ENCODE results near the gene SGPL1.
A peak's percentile ranks its signal among the peaks of the same experiment; 100 is the strongest.
"Not testable (repeated sequence)": the region's sequence is repeated elsewhere in the genome, so short reads cannot be mapped to it uniquely, and the experiment has no call there.

The SGPL1 gene

DNA sequence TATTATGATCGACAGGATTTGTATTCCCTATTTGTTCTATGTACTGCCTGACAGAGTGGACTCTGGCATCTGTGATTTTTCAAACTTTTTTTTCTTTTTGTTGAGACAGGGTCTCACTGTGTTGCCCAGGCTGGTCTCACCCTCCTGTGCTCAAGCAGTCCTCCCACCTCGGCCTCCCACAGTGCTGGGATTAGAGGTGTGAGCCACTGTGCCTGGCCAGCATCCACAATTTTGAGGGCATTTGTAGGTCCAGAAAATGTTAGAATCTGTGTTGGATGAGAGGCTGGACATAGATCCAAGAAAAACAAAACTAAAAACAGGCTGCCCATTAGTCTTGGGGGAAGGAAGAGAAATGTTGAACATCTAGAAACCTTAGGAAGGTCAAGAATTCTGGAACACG, 34.3 kb downstream of the SGPL1 start:
- Mint-ChIP-seq H3K4me1 (ENCODE audit: low read depth) (peaks cover 32% of the 10 kb centered on the region), H3K36me3 (ENCODE audit: low read depth) (peaks cover 98% of the 10 kb centered on the region), H3K27ac (no peak overlapping the region)

DNA sequence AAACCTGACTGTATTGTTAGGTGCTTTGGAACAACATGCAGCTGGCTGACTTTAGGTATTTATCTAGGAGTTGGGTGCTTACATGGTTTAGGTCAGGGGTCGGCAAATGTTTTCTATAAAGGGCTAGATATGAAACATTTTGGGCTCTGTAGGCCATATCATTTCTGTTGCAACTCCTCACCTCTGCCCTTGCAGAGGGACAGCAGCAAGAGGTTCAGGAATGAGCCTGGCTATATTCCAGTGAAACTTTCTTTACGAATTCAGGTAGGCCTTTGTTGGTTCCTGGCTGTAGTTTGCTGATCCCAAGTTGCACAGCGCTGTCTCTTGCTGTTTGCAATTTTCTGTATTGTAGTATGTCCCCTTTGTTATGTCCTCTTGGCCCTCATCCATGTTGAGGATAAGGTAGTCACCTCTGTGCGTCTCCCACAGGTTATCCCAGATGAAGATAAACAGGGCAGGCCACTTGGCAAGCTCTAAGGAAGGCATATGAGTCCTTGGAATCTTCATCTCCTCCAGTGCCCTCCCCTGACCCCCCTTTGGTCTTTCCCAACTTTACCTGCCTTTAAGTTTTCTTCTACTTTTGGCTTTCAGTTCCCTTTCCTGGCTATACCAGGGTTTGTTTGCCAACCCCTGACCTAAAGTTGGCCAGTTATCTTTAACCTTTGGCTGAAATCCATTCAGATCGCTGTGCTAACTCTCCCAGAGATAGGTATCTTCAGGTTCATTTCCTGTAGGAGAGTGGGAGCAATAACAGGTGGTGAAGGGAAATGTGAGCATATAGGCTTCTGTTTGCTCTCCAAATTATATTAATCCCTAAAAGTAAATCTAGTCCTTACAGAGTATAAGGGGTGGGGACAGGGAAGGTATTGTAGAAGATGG, 36.1 kb downstream of the SGPL1 start:
- Mint-ChIP-seq H3K27me3 (no peaks in the 10 kb centered on the region), H3K36me3 (ENCODE audit: low read depth) (peaks cover 98% of the 10 kb centered on the region), H3K4me3 (no peak overlapping the region), H3K9me3 (no peaks in the 10 kb centered on the region), H3K4me1 (ENCODE audit: low read depth) (peaks cover 29% of the 10 kb centered on the region), H3K27ac (no peak overlapping the region)
- intact Hi-C loops (cut with micrococcal nuclease): no loop called here

More for the DNA sequence above, 34.3 kb downstream of the SGPL1 start:
- intact Hi-C loops (cut with micrococcal nuclease): no loop called here
- Mint-ChIP-seq H3K4me3 (no peak overlapping the region), H3K27me3 (no peaks in the 10 kb centered on the region), H3K9me3 (no peaks in the 10 kb centered on the region)

DNA sequence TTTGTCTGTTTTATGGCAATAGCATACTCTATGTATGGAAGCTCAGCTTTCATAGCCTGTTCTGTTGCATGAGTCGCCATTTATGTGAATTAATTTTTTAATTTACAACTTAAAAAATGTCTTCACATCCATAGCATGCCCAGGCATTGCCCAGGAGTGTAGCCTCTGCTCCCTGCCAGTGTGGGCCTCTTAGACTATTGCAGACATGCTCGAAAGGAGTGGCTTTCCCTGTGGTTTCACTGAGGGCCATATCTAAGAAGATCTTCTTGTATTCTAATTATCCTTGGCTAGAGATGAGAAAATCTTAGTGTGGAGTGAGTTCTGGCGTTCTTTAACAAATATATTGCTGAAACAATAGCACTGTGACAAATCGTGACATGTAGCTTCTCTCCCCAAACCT, 37.3 kb downstream of the SGPL1 start:
- Mint-ChIP-seq H3K27ac (no peak overlapping the region), H3K4me1 (ENCODE audit: low read depth) (peaks cover 31% of the 10 kb centered on the region), H3K4me3 (no peak overlapping the region), H3K27me3 (no peaks in the 10 kb centered on the region), H3K9me3 (no peaks in the 10 kb centered on the region), H3K36me3 (ENCODE audit: low read depth) (peaks cover 98% of the 10 kb centered on the region)
- intact Hi-C loops (cut with micrococcal nuclease): no loop called here

DNA sequence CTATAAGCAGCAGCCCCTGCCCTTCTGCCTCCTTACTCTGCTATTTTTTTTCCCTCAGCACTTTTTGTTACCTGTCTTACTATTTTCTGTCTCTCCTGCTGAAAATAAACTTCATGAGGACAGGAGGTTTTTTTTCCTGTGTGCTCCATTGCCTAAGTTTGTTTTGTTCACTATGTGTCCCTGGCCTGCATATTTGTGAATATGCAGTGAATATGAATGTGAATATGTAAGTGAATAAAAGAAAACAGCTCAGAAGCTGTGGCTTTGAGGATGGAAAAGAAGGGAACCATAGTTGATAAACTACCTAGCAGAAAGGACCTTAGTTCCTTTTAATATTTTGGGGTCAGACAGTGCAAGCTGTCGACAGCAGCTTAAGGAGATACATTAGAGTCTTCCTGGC, 37.7 kb downstream of the SGPL1 start:
- Mint-ChIP-seq H3K9me3 (no peaks in the 10 kb centered on the region), H3K4me3 (no peak overlapping the region), H3K27me3 (no peaks in the 10 kb centered on the region), H3K27ac (no peak overlapping the region), H3K36me3 (ENCODE audit: low read depth) (peaks cover 100% of the 10 kb centered on the region), H3K4me1 (ENCODE audit: low read depth) (peaks cover 32% of the 10 kb centered on the region)
- intact Hi-C loops (cut with micrococcal nuclease): no loop called here

DNA sequence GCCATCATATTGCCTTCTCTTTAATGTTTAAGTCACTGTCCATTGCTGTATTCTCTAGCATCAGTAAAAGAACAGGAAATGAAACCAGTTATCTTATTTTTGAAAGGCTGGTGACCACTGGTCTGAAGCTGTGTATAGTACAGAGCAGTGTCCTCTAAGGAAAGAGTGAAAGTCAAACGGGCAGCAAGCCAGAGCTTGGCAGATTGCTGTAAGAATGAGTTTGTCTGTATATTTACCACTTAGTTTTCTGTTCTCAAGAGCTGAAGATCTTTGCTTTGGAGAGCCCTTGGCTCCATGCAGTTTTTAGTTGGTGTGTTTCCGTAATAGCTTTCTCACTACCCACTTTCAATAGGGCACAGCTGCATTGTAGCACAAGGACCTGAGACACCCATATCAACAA, 40.7 kb downstream of the SGPL1 start:
- peak overlapping the region; percentile 17 for H3K27ac Mint-ChIP-seq
- no peaks in the 10 kb centered on the region for H3K27me3 Mint-ChIP-seq
- H3K4me3 Mint-ChIP-seq: no peak overlapping the region
- H3K9me3 Mint-ChIP-seq: no peaks in the 10 kb centered on the region
- intact Hi-C loops (cut with micrococcal nuclease): no loop called here
- peaks cover 100% of the 10 kb centered on the region for H3K36me3 Mint-ChIP-seq (ENCODE audit: low read depth)
- H3K4me1 Mint-ChIP-seq (ENCODE audit: low read depth): peaks cover 30% of the 10 kb centered on the region

DNA sequence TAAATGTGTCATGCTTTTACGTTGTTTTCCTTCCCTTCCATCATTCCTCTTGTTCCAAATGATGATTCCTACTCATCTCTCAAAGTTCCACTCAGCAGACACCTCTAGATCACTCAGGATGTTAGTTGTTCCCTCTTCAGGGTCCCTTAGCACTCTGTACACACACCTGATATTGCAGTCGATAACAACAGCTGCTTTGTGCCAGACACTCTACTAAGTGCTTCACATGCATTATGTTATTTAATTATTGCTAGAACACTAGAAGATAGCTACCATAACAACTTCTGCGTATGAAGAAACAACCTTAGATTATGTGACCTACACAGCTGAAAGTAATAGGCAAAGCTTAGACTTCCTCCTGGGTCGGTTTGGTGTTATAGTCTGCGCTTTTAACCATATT, 43.0 kb downstream of the SGPL1 start:
- intact Hi-C loops (cut with micrococcal nuclease): no loop called here
- peak overlapping the region; percentile 1 for H3K27ac Mint-ChIP-seq
- H3K36me3 Mint-ChIP-seq (ENCODE audit: low read depth): peaks cover 100% of the 10 kb centered on the region
- H3K4me1 Mint-ChIP-seq (ENCODE audit: low read depth): peaks cover 30% of the 10 kb centered on the region
- H3K27me3 Mint-ChIP-seq: no peaks in the 10 kb centered on the region
- no peak overlapping the region for H3K4me3 Mint-ChIP-seq
- H3K9me3 Mint-ChIP-seq: no peaks in the 10 kb centered on the region

DNA sequence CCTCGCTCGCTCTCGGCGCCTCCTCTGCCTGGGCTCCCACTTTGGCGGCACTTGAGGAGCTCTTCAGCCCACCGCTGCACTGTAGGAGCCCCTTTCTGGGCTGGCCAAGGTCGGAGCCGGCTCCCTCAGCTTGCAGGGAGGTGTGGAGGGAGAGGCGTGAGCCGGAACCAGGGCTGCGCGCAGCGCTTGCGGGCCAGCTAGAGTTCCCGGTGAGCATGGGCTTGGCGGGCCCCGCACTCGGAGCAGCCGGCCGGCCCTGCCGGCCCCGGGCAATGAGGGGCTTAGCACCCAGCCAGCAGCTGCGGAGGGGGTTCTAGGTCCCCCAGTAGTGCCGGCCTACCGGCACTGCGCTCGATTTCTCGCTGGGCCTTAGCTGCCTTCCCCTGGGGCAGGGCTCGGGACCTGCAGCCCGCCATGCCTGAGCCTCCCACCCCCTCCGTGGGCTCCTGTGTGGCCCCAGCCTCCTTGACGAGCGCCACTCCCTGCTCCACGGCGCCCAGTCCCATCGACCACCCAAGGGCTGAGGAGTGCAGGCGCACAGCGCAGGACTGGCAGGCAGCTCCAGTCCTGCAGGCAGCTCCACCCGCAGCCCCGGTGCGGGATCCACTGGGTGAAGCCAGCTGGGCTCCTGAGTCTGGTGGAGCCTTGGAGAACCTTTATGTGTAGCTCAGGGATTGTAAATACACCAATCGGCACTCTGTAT, 45.9 kb downstream of the SGPL1 start:
- H3K9me3 Mint-ChIP-seq; intact Hi-C loops (cut with micrococcal nuclease); H3K27me3 Mint-ChIP-seq; H3K4me3 Mint-ChIP-seq: not testable (repeated sequence)
- Mint-ChIP-seq H3K36me3 (ENCODE audit: low read depth) (peaks cover 95% of the 10 kb centered on the region), H3K4me1 (ENCODE audit: low read depth) (peaks cover 45% of the 10 kb centered on the region), H3K27ac (peak overlapping the region; percentile 8)

DNA sequence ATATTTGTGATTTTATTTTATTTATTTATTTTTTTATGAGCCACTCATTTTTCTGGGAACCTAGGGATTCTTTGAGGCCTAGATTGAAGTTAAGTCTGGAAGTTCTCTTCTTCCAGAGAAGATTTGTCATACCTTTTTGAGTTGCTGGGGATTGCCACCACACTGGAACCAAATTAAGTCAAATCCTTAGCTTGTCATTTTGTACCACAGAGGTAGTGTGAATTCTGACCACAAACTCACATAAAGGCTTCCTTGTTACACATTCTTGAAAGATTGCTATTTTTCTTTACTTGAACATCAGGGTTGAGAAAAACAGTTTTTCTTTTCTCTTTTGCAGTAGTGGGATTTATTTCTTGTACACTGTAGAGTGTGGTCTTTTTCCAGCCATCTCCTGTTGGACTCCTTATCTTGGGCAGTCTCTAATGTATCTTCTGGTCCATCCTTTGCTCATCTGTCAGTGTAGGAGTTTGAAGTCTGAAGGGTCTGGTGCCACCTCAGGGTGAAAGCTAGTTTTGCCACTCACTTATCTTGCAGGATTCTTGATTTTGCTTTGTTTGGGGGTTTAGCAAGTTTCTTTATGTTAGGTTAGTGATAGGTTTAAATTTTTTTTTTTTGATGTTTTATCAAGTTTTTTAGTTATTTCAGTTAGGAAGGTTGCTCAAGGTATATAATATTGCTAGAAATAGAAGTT, 47.9 kb downstream of the SGPL1 start:
- Mint-ChIP-seq H3K36me3 (ENCODE audit: low read depth) (peaks cover 82% of the 10 kb centered on the region), H3K27me3 (no peaks in the 10 kb centered on the region), H3K27ac (peak overlapping the region; percentile 80)

DNA sequence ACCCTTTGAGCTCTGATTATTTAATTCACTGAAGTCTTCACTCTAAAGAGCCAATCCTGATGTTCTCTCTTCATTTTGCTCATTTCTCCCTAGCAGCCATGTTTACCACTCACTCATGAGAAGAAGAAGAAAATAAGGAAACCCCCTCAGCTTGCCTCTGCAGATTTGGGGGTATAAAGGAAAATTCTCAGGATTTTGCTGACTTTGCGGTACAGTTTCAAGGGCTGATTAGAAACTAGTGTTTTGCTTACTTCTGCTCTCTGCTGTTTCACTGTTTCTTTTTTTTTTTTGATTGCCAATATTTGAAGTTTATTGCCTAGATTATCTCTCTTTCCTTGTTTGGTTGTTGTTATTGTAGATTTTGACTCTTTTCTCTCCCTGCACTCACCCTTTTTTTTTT, 49.2 kb downstream of the SGPL1 start:
- intact Hi-C loops (cut with micrococcal nuclease): no loop called here
- Mint-ChIP-seq H3K36me3 (ENCODE audit: low read depth) (peaks cover 82% of the 10 kb centered on the region), H3K4me1 (ENCODE audit: low read depth) (peaks cover 30% of the 10 kb centered on the region), H3K27ac (peak overlapping the region; percentile 80), H3K27me3 (no peaks in the 10 kb centered on the region), H3K4me3 (no peak overlapping the region), H3K9me3 (no peaks in the 10 kb centered on the region)

More for the DNA sequence above, 47.9 kb downstream of the SGPL1 start:
- peaks cover 33% of the 10 kb centered on the region for H3K4me1 Mint-ChIP-seq (ENCODE audit: low read depth)
- intact Hi-C loops (cut with micrococcal nuclease): no loop called here
- H3K4me3 Mint-ChIP-seq: no peak overlapping the region
- H3K9me3 Mint-ChIP-seq: no peaks in the 10 kb centered on the region

DNA sequence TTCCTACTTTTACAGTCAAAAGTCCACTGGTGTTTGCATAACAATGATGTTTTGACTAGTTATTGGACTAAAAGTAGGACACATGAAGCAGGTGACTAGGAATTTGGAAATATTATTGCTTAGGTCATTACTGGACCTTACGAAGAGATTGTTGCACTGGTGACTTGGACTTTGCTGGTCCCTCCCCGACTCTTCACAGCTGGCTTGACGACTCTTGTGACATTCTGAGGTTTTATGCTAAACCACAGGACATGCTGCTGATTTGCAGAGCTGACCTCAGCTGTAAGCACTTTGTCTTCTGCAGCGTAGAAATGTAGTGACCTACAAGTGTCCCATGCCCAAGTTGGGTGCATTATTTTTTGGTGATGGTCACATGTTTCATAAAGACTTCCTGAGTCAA, 50.7 kb downstream of the SGPL1 start:
- peaks cover 30% of the 10 kb centered on the region for H3K4me1 Mint-ChIP-seq (ENCODE audit: low read depth)
- no peaks in the 10 kb centered on the region for H3K27me3 Mint-ChIP-seq
- peaks cover 82% of the 10 kb centered on the region for H3K36me3 Mint-ChIP-seq (ENCODE audit: low read depth)
- no peaks in the 10 kb centered on the region for H3K9me3 Mint-ChIP-seq
- intact Hi-C loops (cut with micrococcal nuclease): loop anchor here (2.0 kb wide), 1 partner anchor 34 kb away; no protein-coding TSS in a partner anchor
- H3K27ac Mint-ChIP-seq: peak overlapping the region; percentile 80
- no peak overlapping the region for H3K4me3 Mint-ChIP-seq

DNA sequence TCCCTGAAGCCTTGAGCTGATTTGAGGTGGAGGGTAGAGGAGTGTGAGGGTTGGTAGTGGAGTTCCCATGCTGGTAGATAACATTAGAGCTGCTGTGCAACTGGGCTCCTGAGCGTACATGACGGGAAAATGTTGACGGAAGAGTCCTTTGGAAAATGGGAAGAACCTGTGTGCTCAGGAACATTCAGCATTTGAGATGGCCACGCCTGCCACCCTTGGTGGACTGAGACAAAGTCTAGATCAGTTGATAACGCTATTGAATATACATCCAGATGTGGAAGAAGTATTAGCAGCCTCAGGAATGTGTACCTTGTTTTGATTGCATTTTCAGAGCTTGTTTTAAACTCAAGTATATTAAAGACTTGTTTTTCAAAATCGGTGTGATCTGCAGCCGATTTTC, 56.5 kb downstream of the SGPL1 start:
- Mint-ChIP-seq H3K27ac (no peak overlapping the region), H3K36me3 (ENCODE audit: low read depth) (peaks cover 93% of the 10 kb centered on the region), H3K9me3 (no peaks in the 10 kb centered on the region), H3K27me3 (no peaks in the 10 kb centered on the region), H3K4me3 (no peak overlapping the region), H3K4me1 (ENCODE audit: low read depth) (peaks cover 8% of the 10 kb centered on the region)
- intact Hi-C loops (cut with micrococcal nuclease): no loop called here

DNA sequence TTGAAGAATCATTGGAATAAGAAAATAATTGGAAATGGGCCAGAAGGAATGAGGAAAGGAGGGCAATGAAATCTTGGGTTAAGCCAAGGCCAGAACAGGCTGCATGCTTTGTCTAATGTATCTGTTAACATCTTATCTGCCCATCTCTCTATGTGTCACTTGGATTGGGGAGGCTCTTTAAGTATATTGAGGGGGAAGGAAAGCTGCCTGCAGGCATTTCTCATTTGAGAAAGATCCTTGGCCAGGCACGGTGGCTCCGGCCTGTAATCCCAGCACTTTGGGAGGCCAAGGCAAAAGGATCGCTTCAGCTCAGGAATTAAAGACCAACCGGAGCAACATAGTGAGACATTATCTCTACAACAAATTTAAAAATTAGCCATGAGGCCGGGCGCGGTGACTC, 58.3 kb downstream of the SGPL1 start:
- Mint-ChIP-seq H3K27me3 (no peaks in the 10 kb centered on the region), H3K4me1 (ENCODE audit: low read depth) (peaks cover 9% of the 10 kb centered on the region), H3K27ac (no peak overlapping the region), H3K9me3 (no peaks in the 10 kb centered on the region), H3K36me3 (ENCODE audit: low read depth) (peaks cover 100% of the 10 kb centered on the region), H3K4me3 (no peak overlapping the region)
- intact Hi-C loops (cut with micrococcal nuclease): no loop called here

DNA sequence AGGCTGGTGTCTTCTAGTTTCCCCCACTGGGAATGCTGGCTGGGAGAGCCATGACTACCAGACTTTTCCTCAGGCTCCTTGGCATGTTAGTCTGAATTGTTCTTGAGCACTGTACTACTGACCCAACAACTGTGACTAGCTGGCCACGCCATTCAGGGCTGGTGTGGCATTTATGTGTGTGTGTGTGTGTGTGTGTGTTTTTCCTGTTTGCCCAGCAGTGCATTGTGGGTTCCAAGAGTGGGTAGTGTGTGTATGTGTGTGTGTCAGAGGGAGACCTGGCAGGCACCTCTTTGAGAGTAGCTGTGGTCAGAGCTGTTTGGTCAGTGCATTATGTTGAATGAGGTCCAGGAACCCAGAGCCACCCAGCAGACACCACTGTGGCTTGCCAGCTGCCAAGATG, 63.5 kb downstream of the SGPL1 start:
- Mint-ChIP-seq H3K36me3 (ENCODE audit: low read depth) (peaks cover 100% of the 10 kb centered on the region), H3K4me1 (ENCODE audit: low read depth) (peaks cover 20% of the 10 kb centered on the region), H3K27ac (peak overlapping the region; percentile 78), H3K9me3 (no peaks in the 10 kb centered on the region), H3K27me3 (no peaks in the 10 kb centered on the region), H3K4me3 (no peak overlapping the region)
- intact Hi-C loops (cut with micrococcal nuclease): loop anchor here (2.0 kb wide), 1 partner anchor 118 kb away; no protein-coding TSS in a partner anchor

DNA sequence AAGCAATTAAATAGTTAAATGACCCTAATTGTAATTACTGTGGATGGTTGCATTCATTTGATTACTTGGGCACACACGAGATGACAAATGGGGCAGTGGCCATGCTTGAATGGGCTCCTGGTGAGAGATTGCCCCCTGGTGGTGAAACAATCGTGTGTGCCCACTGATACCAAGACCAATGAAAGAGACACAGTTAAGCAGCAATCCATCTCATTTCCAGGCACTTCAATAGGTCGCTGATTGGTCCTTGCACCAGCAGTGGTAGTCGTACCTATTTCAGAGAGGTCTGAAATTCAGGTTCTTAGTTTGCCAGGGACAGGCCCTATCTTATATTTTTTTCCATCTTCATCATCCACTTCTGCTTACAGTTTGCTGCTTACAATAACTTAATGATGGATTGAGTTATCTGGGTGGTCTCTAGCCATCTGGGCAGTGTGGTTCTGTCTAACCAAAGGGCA, 64.4 kb downstream of the SGPL1 start:
- peaks cover 100% of the 10 kb centered on the region for H3K36me3 Mint-ChIP-seq (ENCODE audit: low read depth)
- peaks cover 20% of the 10 kb centered on the region for H3K4me1 Mint-ChIP-seq (ENCODE audit: low read depth)
- H3K4me3 Mint-ChIP-seq: no peak overlapping the region
- intact Hi-C loops (cut with micrococcal nuclease): loop anchor here (1.0 to 5.0 kb wide), 2 partner anchors 65 to 328 kb away; partner anchors contain the start of gene SGPL1
- H3K27me3 Mint-ChIP-seq: no peaks in the 10 kb centered on the region
- no peaks in the 10 kb centered on the region for H3K9me3 Mint-ChIP-seq
- peak overlapping the region; percentile 78 for H3K27ac Mint-ChIP-seq
